ENCODE data around the gene ALOX5. TPM values are rescaled to one million over a fixed set of nuclear protein-coding genes. Genes with fewer than 3 reads are reported as not detected.

The ALOX5 gene
- total RNA-seq, 1 experiment from 2014 or later: 6.1 TPM

DNA sequence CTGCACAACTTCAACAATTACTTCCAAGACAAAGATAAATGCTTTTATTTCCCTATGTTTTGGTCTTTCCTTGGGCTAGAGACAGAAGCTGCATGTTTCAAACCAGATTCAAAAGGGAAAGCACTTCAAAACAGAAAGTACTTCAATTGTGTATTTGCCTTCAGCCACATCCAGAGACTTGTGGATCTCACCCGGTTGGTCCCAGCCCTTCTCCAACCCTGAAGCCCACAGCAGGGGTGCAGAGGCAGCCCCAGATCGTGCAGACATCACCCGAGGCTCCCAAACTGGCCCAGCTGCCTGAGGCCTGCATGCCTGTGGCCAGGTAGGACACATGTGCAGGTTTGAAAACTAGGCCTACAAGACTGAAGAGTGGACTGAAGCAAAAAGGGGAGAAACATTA is 80.8 kb downstream of the ALOX5 start:
- Histone ChIP-seq H3K27me3 (ENCODE audit: insufficient read depth, low read length) (no peaks in the 10 kb centered on the region), H3K4me2 (ENCODE audit: low read length) (no peak overlapping the region), H3K79me2 (ENCODE audit: insufficient read depth, low read length) (no peaks in the 10 kb centered on the region), H3K9me2 (ENCODE audit: insufficient read depth) (no peaks in the 10 kb centered on the region), H3K9ac (ENCODE audit: low read length) (no peak overlapping the region), H3K4me1 (ENCODE audit: control insufficient read depth in 1 of 2, insufficient read depth in 2 of 2, low read length in 2 of 2) (no peaks in the 10 kb centered on the region), H4K20me1 (ENCODE audit: insufficient read depth) (no peaks in the 10 kb centered on the region), H3K36me3 (ENCODE audit: control insufficient read depth in 1 of 2, insufficient read depth in 2 of 2, low read length in 2 of 2) (no peaks in the 10 kb centered on the region), H2AFZ (ENCODE audit: low read depth, low read length, poor library complexity, severe bottlenecking) (no peak overlapping the region), H3K9me3 (ENCODE audit: control insufficient read depth in 1 of 2, insufficient read depth in 1 of 2, low read depth in 1 of 2, low read length in 2 of 2) (no peaks in the 10 kb centered on the region), H3K4me3 (replicated peaks in 1 of 2; ENCODE audit: low read depth in 1 of 2, low read length in 2 of 2) (no peak overlapping the region), H3K27ac (ENCODE audit: low read depth, low read length) (no peak overlapping the region)
- ChIA-PET CTCF (no interaction called here), POLR2A (no interaction called here), RAD21 (ENCODE audit: low non-redundant PET in 1 of 2, low total read pairs in 2 of 2, uncharacterized antibody in 2 of 2, unreplicated experiment in 2 of 2) (no interaction called here)
- no peak for ATAC-seq
- DNase-seq (ENCODE audit: low read depth, low spot score): no peak
- intact Hi-C loops (cut with micrococcal nuclease): loop anchor here (10.0 kb wide), 1 partner anchor 450 kb away; the partner anchor contains the start of gene ZNF22
- no peak for TF ChIP-seq ZFX (IDR thresholded peaks at IDR 0.05)
- no peak for TF ChIP-seq POLR2AphosphoS5 (IDR thresholded peaks at IDR 0.05; ENCODE audit: low read depth, low read length)
- TF ChIP-seq TCF7L2 (IDR thresholded peaks at IDR 0.05; ENCODE audit: borderline replicate concordance, extremely low read depth, insufficient read depth, insufficient read length): no peak
- no peak for TF ChIP-seq CEBPB (IDR thresholded peaks at IDR 0.05; ENCODE audit: low read depth)
- no peak for TF ChIP-seq ZNF274 (IDR thresholded peaks at IDR 0.05; ENCODE audit: low read depth, low read length)
- no peak for TF ChIP-seq POLR2A (IDR thresholded peaks at IDR 0.05; ENCODE audit: borderline replicate concordance, extremely low read depth, insufficient read depth, insufficient read length)
- no peak for TF ChIP-seq ELF1 (IDR thresholded peaks at IDR 0.05; ENCODE audit: borderline replicate concordance, low read depth)
- BruUV-seq (replicated peaks): no TSS peak

GRCh38 chr10:45456233-45456632 is 82.2 kb downstream of the ALOX5 start:
- CTCF ChIA-PET: no interaction called here
- no peak for ATAC-seq
- intact Hi-C loops (cut with micrococcal nuclease): loop anchor here (10.0 kb wide), 1 partner anchor 451 kb away; the partner anchor contains the start of gene ZNF22
- TF ChIP-seq CTCF (IDR thresholded peaks at IDR 0.05 in 2 of 3, conservative IDR thresholded peaks at IDR 0.05 in 1 of 3; ENCODE audit: borderline replicate concordance in 1 of 3, insufficient read depth in 1 of 3, low read depth in 2 of 3, low read length in 2 of 3) (no peak), CBX3 (IDR thresholded peaks at IDR 0.05; ENCODE audit: low read depth) (no peak), EGR1 (IDR thresholded peaks at IDR 0.05; ENCODE audit: low read depth) (no peak), SIN3A (IDR thresholded peaks at IDR 0.05; ENCODE audit: low read depth) (no peak), EZH2phosphoT487 (IDR thresholded peaks at IDR 0.05; ENCODE audit: borderline replicate concordance) (no peak), ZFX (IDR thresholded peaks at IDR 0.05) (no peak), SRF (IDR thresholded peaks at IDR 0.05; ENCODE audit: low read depth) (no peak), EZH2 (IDR thresholded peaks at IDR 0.05) (no peak), ZBTB33 (IDR thresholded peaks at IDR 0.05; ENCODE audit: extremely low read depth, insufficient replicate concordance, low read length) (no peak), ELF1 (IDR thresholded peaks at IDR 0.05; ENCODE audit: borderline replicate concordance, low read depth) (no peak), JUND (IDR thresholded peaks at IDR 0.05) (no peak), CEBPB (IDR thresholded peaks at IDR 0.05; ENCODE audit: low read depth) (no peak), SP1 (IDR thresholded peaks at IDR 0.05; ENCODE audit: low read depth) (no peak)
- TF ChIP-seq, protein P1, sequence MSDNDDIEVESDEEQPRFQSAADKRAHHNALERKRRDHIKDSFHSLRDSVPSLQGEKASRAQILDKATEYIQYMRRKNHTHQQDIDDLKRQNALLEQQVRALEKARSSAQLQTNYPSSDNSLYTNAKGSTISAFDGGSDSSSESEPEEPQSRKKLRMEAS (IDR thresholded peaks at IDR 0.05): no peak
- TF ChIP-seq, protein P2, sequence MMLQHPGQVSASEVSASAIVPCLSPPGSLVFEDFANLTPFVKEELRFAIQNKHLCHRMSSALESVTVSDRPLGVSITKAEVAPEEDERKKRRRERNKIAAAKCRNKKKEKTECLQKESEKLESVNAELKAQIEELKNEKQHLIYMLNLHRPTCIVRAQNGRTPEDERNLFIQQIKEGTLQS (IDR thresholded peaks at IDR 0.05): no peak

More at GRCh38 chr10:45456233-45456632, 82.2 kb downstream of the ALOX5 start:
- BruUV-seq (replicated peaks): no TSS peak
- no peaks in the 10 kb centered on the region for H4K20me1 ChIP-seq (ENCODE audit: insufficient read depth)
- H3K9ac ChIP-seq (ENCODE audit: low read length): no peak overlapping the region
- H3K4me1 ChIP-seq (ENCODE audit: control insufficient read depth in 1 of 2, insufficient read depth in 2 of 2, low read length in 2 of 2): no peaks in the 10 kb centered on the region
- H3K9me3 ChIP-seq (ENCODE audit: control insufficient read depth in 1 of 2, insufficient read depth in 1 of 2, low read depth in 1 of 2, low read length in 2 of 2): no peaks in the 10 kb centered on the region
- H3K4me2 ChIP-seq (ENCODE audit: low read length): no peak overlapping the region
- no peak overlapping the region for H3K4me3 ChIP-seq (replicated peaks in 1 of 2; ENCODE audit: low read depth in 1 of 2, low read length in 2 of 2)
- no peak overlapping the region for H3K27ac ChIP-seq (ENCODE audit: low read depth, low read length)
- no peaks in the 10 kb centered on the region for H3K36me3 ChIP-seq (ENCODE audit: control insufficient read depth in 1 of 2, insufficient read depth in 2 of 2, low read length in 2 of 2)
- no peaks in the 10 kb centered on the region for H3K27me3 ChIP-seq (ENCODE audit: insufficient read depth, low read length)
- H2AFZ ChIP-seq (ENCODE audit: low read depth, low read length, poor library complexity, severe bottlenecking): no peak overlapping the region
- ChIA-PET RAD21 (ENCODE audit: low non-redundant PET in 1 of 2, low total read pairs in 2 of 2, uncharacterized antibody in 2 of 2, unreplicated experiment in 2 of 2) (no interaction called here), POLR2A (no interaction called here)
- DNase-seq (ENCODE audit: low read depth, low spot score): no peak
- no peaks in the 10 kb centered on the region for H3K79me2 ChIP-seq (ENCODE audit: insufficient read depth, low read length)
- H3K9me2 ChIP-seq (ENCODE audit: insufficient read depth): no peaks in the 10 kb centered on the region

Measured in HCT116 (cell line).